Body of pancreas (tissue), 4 donors: Measurements from ENCODE around the gene CHEK1.

Source experiments
- CTCF ChIP-seq, 7 experiments: fragments of 450-650 bp in 4 of 7; fragments of 200-600 bp in 3 of 7; sonication (generic) in 3 of 7; IDR thresholded peaks; one replicate each; pipeline ENCODE4 v1.5.1; 2016 to 2019; ENCODE audit warnings: antibody characterized with exemption in 7 of 7
- POLR2A ChIP-seq, 3 donors: fragments of 450-650 bp; IDR thresholded peaks; one replicate each; pipeline ENCODE4 v1.6.1; 2016; ENCODE audit warnings: antibody characterized with exemption in 3 of 3, mild to moderate bottlenecking in 2 of 3

- TF ChIP-seq CTCF (IDR thresholded peaks at IDR 0.05): no peak
- no peak for TF ChIP-seq POLR2A (IDR thresholded peaks at IDR 0.05)
Observed at GRCh38 chr11:125586623-125587022, 38.3 kb upstream of the CHEK1 start.
